IPS-18a (cell line): Measurements from ENCODE around the gene LPGAT1.
"Not testable (repeated sequence)": the region's sequence is repeated elsewhere in the genome, so short reads cannot be mapped to it uniquely, and the experiment has no call there.

Experiments used
- H3K27ac ChIP-seq: one replicate; pipeline ENCODE4 v1.5.1; 2013; ENCODE audit warnings: low read length
- H3K27me3 ChIP-seq: one replicate; pipeline ENCODE4 v1.6.1; 2013; ENCODE audit warnings: mild to moderate bottlenecking, low read length; ENCODE audit not compliant: control insufficient read depth, insufficient read depth
- H3K36me3 ChIP-seq: one replicate; pipeline ENCODE4 v1.6.1; 2013; ENCODE audit warnings: low read depth, low read length; ENCODE audit not compliant: control insufficient read depth
- H3K4me1 ChIP-seq: one replicate; pipeline ENCODE4 v1.6.1; 2013; ENCODE audit warnings: low read depth, low read length; ENCODE audit not compliant: control insufficient read depth
- H3K4me3 ChIP-seq: one replicate; pipeline ENCODE4 v1.5.1; 2013; ENCODE audit warnings: low read length
- H3K9ac ChIP-seq: one replicate; pipeline ENCODE4 v1.6.1; 2013; ENCODE audit warnings: mild to moderate bottlenecking, low read length, moderate library complexity
- H3K9me3 ChIP-seq: one replicate; pipeline ENCODE4 v1.6.1; 2013; ENCODE audit warnings: low read depth, low read length; ENCODE audit not compliant: control insufficient read depth

LPGAT1 gene, protein sequence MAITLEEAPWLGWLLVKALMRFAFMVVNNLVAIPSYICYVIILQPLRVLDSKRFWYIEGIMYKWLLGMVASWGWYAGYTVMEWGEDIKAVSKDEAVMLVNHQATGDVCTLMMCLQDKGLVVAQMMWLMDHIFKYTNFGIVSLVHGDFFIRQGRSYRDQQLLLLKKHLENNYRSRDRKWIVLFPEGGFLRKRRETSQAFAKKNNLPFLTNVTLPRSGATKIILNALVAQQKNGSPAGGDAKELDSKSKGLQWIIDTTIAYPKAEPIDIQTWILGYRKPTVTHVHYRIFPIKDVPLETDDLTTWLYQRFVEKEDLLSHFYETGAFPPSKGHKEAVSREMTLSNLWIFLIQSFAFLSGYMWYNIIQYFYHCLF

DNA sequence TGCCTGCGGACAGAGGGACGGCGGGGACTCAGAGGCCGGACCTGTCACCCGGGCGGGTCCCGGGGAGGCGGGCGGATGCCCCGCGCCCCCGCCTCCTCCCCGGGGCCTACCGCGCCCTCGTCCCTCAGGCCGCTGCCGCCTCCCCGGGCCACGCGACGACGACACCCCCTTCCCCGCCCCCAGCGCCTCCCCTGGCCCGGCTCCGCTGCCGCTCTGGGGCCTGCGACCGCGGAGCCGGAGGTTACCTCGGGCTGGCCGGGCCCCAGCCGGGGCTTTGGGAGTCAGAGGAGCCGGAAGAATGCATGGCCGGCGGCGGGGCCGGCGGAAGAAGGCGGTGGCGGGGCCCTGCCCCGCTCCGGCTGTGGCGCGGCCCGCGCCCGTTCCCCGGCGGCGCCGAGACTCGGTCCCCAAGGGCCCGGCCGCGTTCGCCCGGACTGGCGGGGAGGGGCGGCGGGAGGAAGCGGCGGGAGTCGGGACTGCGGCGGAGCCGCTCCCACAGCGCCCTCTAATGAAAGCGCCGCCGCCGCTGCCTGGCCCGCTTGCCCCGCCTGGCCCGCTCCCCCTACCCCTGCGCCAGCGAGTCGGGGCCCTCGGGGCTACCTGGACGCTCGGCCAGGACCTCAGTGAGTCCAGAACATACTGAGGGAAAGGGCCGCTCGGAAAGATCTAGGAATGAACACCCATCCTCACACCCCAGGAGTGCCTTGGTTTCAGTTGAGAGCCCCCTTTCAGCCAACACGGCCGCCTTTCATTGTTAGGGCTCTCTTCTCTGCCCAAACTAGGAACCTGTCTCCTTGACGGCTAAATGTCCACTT, at the start of gene LPGAT1:
LPGAT1 (minus strand) TSS at position 436 of the 815 bp plus-strand sequence. CDS start 1,467 bp downstream, outside the sequence.
- H3K4me3 ChIP-seq: peak within 1 kb of the TSS; percentile 78
- peak within 1 kb of the TSS; percentile 42 for H3K9ac ChIP-seq
- H3K36me3 ChIP-seq: no peaks in the 10 kb centered on the region
- H3K9me3 ChIP-seq: no peaks in the 10 kb centered on the region
- H3K27ac ChIP-seq: no peak within 1 kb of the TSS
- peaks cover 15% of the 10 kb centered on the region for H3K27me3 ChIP-seq
- H3K4me1 ChIP-seq: peaks cover 10% of the 10 kb centered on the region

- Histone ChIP-seq H3K9ac (no peak overlapping the region), H3K4me3 (no peak overlapping the region), H3K4me1 (no peaks in the 10 kb centered on the region), H3K27ac (no peak overlapping the region), H3K9me3 (no peaks in the 10 kb centered on the region), H3K36me3 (no peaks in the 10 kb centered on the region), H3K27me3 (no peaks in the 10 kb centered on the region)
Observed at GRCh38 chr1:211879475-211879874, 48.9 kb upstream of the LPGAT1 start.

DNA sequence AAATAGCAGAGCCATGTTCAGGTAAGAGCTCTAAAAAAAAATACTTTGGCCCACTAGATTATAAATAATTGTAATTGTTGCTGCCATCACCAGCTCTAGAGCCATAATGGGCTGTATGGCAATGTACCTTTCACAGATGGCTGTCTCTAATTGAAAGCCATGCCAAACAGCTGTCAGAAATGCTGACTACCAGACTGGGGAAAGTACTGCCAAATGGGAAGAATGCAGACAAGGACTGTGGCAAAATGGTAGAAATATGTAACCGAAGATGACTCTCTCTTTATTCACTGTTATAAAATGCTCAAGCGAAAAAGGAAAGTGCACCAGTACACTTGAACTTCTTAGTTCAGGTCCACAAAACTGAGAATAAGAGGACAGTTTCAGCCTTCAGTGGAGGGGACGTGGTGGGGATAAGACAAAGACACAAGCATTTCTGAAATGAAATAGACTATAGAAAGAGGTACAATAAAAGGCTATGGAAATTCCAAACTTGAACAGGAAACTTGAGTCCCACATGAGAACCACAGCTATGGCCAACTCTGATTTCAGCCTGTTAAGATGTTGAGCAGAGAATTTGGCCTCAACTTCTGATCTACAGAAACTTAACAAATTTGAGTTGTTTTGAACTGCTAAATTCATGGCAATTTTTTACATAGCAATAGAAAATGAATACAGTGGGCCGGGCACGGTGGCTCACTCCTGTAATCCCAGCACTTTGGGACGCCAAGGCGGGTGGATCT, 46.5 kb upstream of the LPGAT1 start:
- no peak overlapping the region for H3K27ac ChIP-seq
- no peak overlapping the region for H3K9ac ChIP-seq
- H3K4me3 ChIP-seq: no peak overlapping the region
- H3K27me3 ChIP-seq: no peaks in the 10 kb centered on the region
- H3K9me3 ChIP-seq: no peaks in the 10 kb centered on the region
- H3K36me3 ChIP-seq: no peaks in the 10 kb centered on the region
- H3K4me1 ChIP-seq: no peaks in the 10 kb centered on the region

DNA sequence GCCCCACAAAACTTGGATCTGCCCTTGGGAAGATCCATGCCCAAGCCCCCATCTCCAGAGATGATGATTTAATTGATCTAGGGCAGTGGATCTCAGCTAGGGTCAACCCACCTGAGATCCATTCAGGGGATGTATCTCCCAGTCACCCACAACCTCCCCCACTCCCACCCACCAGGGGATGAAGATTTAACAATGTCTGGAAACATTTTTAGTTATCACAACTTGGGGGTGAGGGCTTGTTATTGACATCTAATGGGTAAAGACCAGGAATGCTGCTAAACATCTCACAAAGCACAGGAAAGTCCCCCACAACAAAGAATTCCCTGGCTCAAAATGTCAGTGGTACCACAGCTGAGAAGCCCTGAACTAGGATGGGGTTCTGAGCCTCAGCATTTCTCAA, 45.0 kb upstream of the LPGAT1 start:
- no peak overlapping the region for H3K4me3 ChIP-seq
- H3K9me3 ChIP-seq: no peaks in the 10 kb centered on the region
- no peaks in the 10 kb centered on the region for H3K27me3 ChIP-seq
- H3K27ac ChIP-seq: no peak overlapping the region
- H3K4me1 ChIP-seq: no peaks in the 10 kb centered on the region
- H3K36me3 ChIP-seq: no peaks in the 10 kb centered on the region
- no peak overlapping the region for H3K9ac ChIP-seq

- Histone ChIP-seq H3K27me3 (no peaks in the 10 kb centered on the region), H3K9me3 (no peaks in the 10 kb centered on the region), H3K9ac (no peak overlapping the region), H3K4me1 (no peaks in the 10 kb centered on the region), H3K4me3 (no peak overlapping the region), H3K36me3 (no peaks in the 10 kb centered on the region), H3K27ac (no peak overlapping the region)
Observed at GRCh38 chr1:211874521-211875347, 44.2 kb upstream of the LPGAT1 start.

DNA sequence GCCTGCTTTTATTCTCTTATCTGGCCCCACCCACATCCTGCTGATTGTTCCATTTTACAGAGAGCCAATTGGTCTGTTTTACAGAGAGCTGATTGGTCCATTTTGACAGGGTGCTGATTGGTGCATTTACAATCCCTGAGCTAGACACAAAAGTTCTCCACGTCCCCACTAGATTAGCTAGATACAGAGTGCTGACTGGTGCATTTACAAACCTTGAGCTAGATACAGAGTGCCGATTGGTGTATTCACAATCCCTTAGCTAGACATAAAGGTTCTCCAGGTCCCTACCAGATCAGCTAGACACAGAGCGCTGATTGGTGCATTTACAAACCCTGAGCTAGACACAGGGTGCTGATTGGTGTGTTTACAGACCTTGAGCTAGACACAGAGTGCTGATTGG, 43.2 kb upstream of the LPGAT1 start:
- not testable (repeated sequence) for H3K36me3 ChIP-seq, H3K27ac ChIP-seq, H3K9ac ChIP-seq, H3K27me3 ChIP-seq, H3K4me3 ChIP-seq, H3K4me1 ChIP-seq, H3K9me3 ChIP-seq

DNA sequence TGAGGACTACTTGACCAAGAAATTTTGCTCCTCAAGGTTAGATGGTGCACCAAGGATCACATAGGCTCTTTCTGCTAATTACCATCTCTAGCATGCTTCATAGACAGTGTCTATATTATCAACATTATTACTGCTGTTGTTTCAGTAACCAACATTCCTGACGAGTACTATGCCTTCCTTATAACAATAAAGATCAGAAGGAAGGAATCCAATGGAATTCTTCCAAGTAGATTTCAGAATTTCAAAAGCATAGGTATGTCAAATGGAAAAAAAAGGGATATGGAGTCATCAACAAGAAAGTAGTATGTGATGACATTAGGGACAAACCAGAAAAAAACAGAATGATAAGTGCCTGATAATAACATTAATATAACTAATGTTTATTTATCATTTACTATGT, 39.6 kb upstream of the LPGAT1 start:
- no peaks in the 10 kb centered on the region for H3K27me3 ChIP-seq
- no peak overlapping the region for H3K9ac ChIP-seq
- H3K4me1 ChIP-seq: no peaks in the 10 kb centered on the region
- no peak overlapping the region for H3K4me3 ChIP-seq
- no peaks in the 10 kb centered on the region for H3K9me3 ChIP-seq
- H3K27ac ChIP-seq: no peak overlapping the region
- H3K36me3 ChIP-seq: no peaks in the 10 kb centered on the region

DNA sequence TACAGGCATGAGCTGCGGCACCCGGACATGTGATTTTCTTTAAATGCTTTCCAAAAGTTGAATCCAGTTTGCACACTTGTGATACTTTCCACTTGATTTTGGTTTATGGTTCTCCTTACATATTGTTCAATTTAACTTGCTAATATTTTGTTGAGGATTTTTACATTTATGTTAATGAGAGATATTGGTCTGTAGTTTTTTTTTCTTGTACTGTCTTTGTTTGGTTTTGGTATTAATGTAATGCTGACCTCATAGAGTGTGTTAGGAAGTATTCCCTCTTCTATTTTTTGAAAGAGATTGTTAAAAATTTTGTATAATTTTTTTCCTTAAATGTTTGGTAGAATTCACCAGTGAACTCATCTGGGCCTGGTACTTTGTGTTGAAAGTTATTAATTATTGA, 34.6 kb upstream of the LPGAT1 start:
- Histone ChIP-seq H3K9me3 (no peaks in the 10 kb centered on the region), H3K4me1 (no peaks in the 10 kb centered on the region), H3K9ac (no peak overlapping the region), H3K27ac (no peak overlapping the region), H3K4me3 (no peak overlapping the region), H3K36me3 (no peaks in the 10 kb centered on the region), H3K27me3 (no peaks in the 10 kb centered on the region)

- Histone ChIP-seq H3K27me3 (no peaks in the 10 kb centered on the region), H3K27ac (no peak overlapping the region), H3K36me3 (no peaks in the 10 kb centered on the region), H3K4me3 (no peak overlapping the region), H3K9me3 (peaks cover 10% of the 10 kb centered on the region), H3K9ac (no peak overlapping the region), H3K4me1 (no peaks in the 10 kb centered on the region)
Observed at GRCh38 chr1:211859405-211859804, 28.8 kb upstream of the LPGAT1 start.

- no peak overlapping the region for H3K4me3 ChIP-seq
- no peaks in the 10 kb centered on the region for H3K36me3 ChIP-seq
- no peaks in the 10 kb centered on the region for H3K4me1 ChIP-seq
- no peaks in the 10 kb centered on the region for H3K9me3 ChIP-seq
- no peak overlapping the region for H3K9ac ChIP-seq
- H3K27me3 ChIP-seq: no peaks in the 10 kb centered on the region
- H3K27ac ChIP-seq: no peak overlapping the region
Observed at GRCh38 chr1:211851174-211851573, 20.6 kb upstream of the LPGAT1 start.
